B cell (primary cell): ENCODE data around the gene ABTB2. TPM values are rescaled to one million over a fixed set of nuclear protein-coding genes. Genes with fewer than 3 reads are reported as not detected.

Experiments used
- ATAC-seq: fragments of 200-7000 bp; cut with Tn5 transposase; one replicate; pipeline ENCODE4 v1.10.0; 2021; ENCODE audit warnings: low read depth, mild to moderate bottlenecking, moderate number of reproducible peaks, moderate library complexity
- CTCF ChIA-PET: fragments of 350-600 bp; sonication (Branson Sonifier 250); formaldehyde crosslinking; loops from one replicate; lab custom pipeline; 2021; ENCODE audit warnings: antibody characterized with exemption, inconsistent platforms; lab: Charles Lee
- POLR2A ChIA-PET: fragments of 350-600 bp; sonication (Branson Sonifier 250); formaldehyde crosslinking; loops from one replicate; lab custom pipeline; 2021; ENCODE audit warnings: antibody characterized with exemption; lab: Charles Lee
- DNase-seq: peaks from one replicate; pipeline ENCODE4 v3.0.0; 2013
- H2AFZ ChIP-seq: 2 replicates; pipeline ENCODE4 v1.6.1; 2012; ENCODE audit warnings: mild to moderate bottlenecking, low read depth, low read length; ENCODE audit not compliant: insufficient read depth, poor library complexity, severe bottlenecking
- H3K27ac ChIP-seq, 2 donors: 1 replicate in 1 of 2; 2 replicates in 1 of 2; pipeline ENCODE4 v1.5.1; 2012 to 2013; ENCODE audit warnings: low read length in 2 of 2, mild to moderate bottlenecking in 2 of 2, moderate library complexity in 1 of 2
- H3K27me3 ChIP-seq, 4 experiments: fragments of 200-600 bp in 1 of 4; sonication (generic) in 1 of 4; replicated peaks in 1 of 4; 1 replicate in 2 of 4; 2 replicates in 2 of 4; pipeline versions ENCODE4 v1.6.1 to v1.7.0; 2013 to 2016; ENCODE audit warnings: low read length in 3 of 4, mild to moderate bottlenecking in 2 of 4, mixed read lengths in 1 of 4, moderate library complexity in 1 of 4; ENCODE audit not compliant: insufficient read depth in 4 of 4, control insufficient read depth in 3 of 4; ENCODE audit errors: control extremely low read depth in 1 of 4
- H3K36me3 ChIP-seq, 2 experiments: replicated peaks in 1 of 2; 1 replicate in 1 of 2; 2 replicates in 1 of 2; pipeline versions ENCODE4 v1.6.1 to v1.7.1; 2013; ENCODE audit warnings: low read length in 1 of 2; ENCODE audit not compliant: insufficient read depth in 2 of 2, control insufficient read depth in 1 of 2; ENCODE audit errors: control extremely low read depth in 1 of 2, extremely low read depth in 1 of 2
- H3K4me1 ChIP-seq, 2 donors: fragments of 200-600 bp in 1 of 2; sonication (generic) in 1 of 2; 1 replicate in 1 of 2; 2 replicates in 1 of 2; pipeline versions ENCODE4 v1.5.1 to v1.6.1; 2013 to 2017; ENCODE audit warnings: low read length in 2 of 2; ENCODE audit not compliant: control insufficient read depth in 2 of 2, insufficient read depth in 2 of 2
- H3K4me2 ChIP-seq: replicated peaks from 2 replicates; pipeline ENCODE3; 2012; ENCODE audit warnings: mild to moderate bottlenecking, low read depth, low read length; ENCODE audit not compliant: poor library complexity, severe bottlenecking
- H3K4me3 ChIP-seq, 5 experiments: fragments of 200-600 bp in 1 of 5; sonication (generic) in 1 of 5; 1 replicate in 3 of 5; 2 replicates in 2 of 5; pipeline versions ENCODE4 v1.5.1 to v1.7.0; 2011 to 2016; ENCODE audit warnings: low read length in 4 of 5, mild to moderate bottlenecking in 4 of 5, low read depth in 2 of 5, control low read depth in 1 of 5, moderate library complexity in 1 of 5; ENCODE audit not compliant: insufficient read depth in 1 of 5; ENCODE audit errors: control extremely low read depth in 1 of 5, extremely low read depth in 1 of 5
- H3K79me2 ChIP-seq: fragments of 200-600 bp; sonication (generic); one replicate; pipeline ENCODE4 v1.6.0; 2016; ENCODE audit warnings: low read length; ENCODE audit not compliant: control insufficient read depth, insufficient read depth
- H3K9ac ChIP-seq: fragments of 200-600 bp; sonication (generic); 2 replicates; pipeline ENCODE4 v1.6.1; 2017; ENCODE audit warnings: mild to moderate bottlenecking, low read length, moderate library complexity
- H3K9me3 ChIP-seq, 3 donors: one replicate each; pipeline versions ENCODE4 v1.6.1 to v1.7.1; 2013; ENCODE audit warnings: low read length in 2 of 3; ENCODE audit not compliant: control insufficient read depth in 2 of 3, insufficient read depth in 1 of 3; ENCODE audit errors: control extremely low read depth in 1 of 3
- H4K20me1 ChIP-seq: 2 replicates; pipeline ENCODE4 v1.6.0; 2012; ENCODE audit warnings: mild to moderate bottlenecking, low read length; ENCODE audit not compliant: insufficient read depth, control insufficient read depth, poor library complexity, severe bottlenecking
- H3K27ac Mint-ChIP-seq: one replicate; pipeline ENCODE4 v1.8.0; 2021; ENCODE audit warnings: mixed read lengths
- H3K27me3 Mint-ChIP-seq: one replicate; pipeline ENCODE4 v1.8.0; 2021; ENCODE audit warnings: mixed read lengths
- H3K4me1 Mint-ChIP-seq: one replicate; pipeline ENCODE4 v1.8.0; 2021; ENCODE audit warnings: mixed read lengths
- H3K4me3 Mint-ChIP-seq: one replicate; pipeline ENCODE4 v1.8.0; 2021; ENCODE audit warnings: mixed read lengths
- H3K9me3 Mint-ChIP-seq: one replicate; pipeline ENCODE4 v1.8.0; 2022; ENCODE audit warnings: mixed read lengths; ENCODE audit not compliant: insufficient read depth
- EZH2 ChIP-seq: IDR thresholded peaks from 2 replicates; pipeline ENCODE4 v1.6.1; 2012; ENCODE audit warnings: borderline replicate concordance, low read depth, mild to moderate bottlenecking, moderate library complexity, low read length; ENCODE audit not compliant: insufficient read depth, poor library complexity, severe bottlenecking
- WGBS: methylation state at CpG from one replicate; pipeline ENCODE4 v1.1.5; 2013; ENCODE audit warnings: missing lambda C conversion rate; ENCODE audit not compliant: insufficient coverage; 5-methylcytosine and 5-hydroxymethylcytosine counted together
- intact Hi-C: fragments of 100-400 bp; cut with micrococcal nuclease; formaldehyde crosslinking; loops from one replicate; pipeline ENCODE4 v1.10.0; 2022
- polyA plus RNA-seq: library from polyadenylated mRNA; depleted of rRNA; stranded (reverse); fragments of >200 nt; gene quantifications from 2 replicates; pipeline ENCODE4 v1.2.3, GENCODE V29; 2012
- total RNA-seq, 2 donors: library from RNA; stranded (reverse); fragments of 120-200 nt in 1 of 2; gene quantifications; 1 replicate in 1 of 2; 2 replicates in 1 of 2; pipeline versions ENCODE4 v1.2.3 to v1.2.4, GENCODE V29; 2013 to 2022
- TF ChIP-seq, protein P1 (sequence below): fragments of 200-600 bp; IDR thresholded peaks from one replicate; pipeline ENCODE4 v1.8.0; 2022; ENCODE audit warnings: antibody characterized with exemption, mild to moderate bottlenecking

Gene ABTB2
- total and polyA plus RNA-seq, 2 donors (not counting 1 experiment from before 2014, with no cell fraction given), result 0.30 to 5.9 TPM

DNA sequence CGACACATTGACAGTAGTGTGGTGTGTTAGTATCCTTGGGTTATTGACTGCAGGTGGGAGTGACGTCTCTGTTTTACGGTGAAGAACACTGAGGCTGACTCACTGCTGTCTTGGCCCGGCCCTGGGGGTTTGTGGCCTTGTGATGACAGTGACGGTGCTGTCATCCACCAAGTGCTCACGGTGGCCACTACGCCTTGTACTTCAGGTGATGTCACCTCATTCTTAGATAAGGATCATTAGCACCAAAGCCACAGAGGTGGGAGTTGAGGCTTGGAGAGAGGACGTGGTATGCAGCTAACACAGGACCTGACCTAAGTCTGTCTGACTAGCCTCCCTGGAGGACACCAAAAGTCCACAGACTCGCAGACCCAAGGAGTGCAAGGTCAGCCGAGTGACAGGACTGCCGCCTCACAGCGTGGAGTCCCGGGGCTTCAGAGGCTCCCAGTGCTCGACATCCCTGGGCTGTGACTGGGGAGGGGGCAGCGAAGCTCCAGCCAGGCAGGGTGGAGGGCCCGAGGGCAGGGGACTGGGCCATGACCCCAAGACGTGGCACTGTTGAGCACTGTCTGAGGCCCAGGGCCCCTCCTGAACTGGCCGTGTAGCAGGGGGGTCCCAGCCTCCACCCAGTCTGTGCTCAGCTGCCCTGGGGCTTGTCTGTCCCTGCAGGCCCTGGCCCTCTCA, 195.9 kb downstream of the ABTB2 start:
- Mint-ChIP-seq H3K9me3 (no peaks in the 10 kb centered on the region), H3K27ac (no peak overlapping the region), H3K4me1 (no peaks in the 10 kb centered on the region), H3K27me3 (no peaks in the 10 kb centered on the region), H3K4me3 (no peak overlapping the region)
- H3K27me3 ChIP-seq, result no peaks in the 10 kb centered on the region
- H3K27ac ChIP-seq, result no peak overlapping the region
- H3K4me1 ChIP-seq, result no peaks in the 10 kb centered on the region
- WGBS, result 84% methylated on average over 15 of the region's 18 CpGs
- H3K79me2 ChIP-seq, result no peaks in the 10 kb centered on the region
- no peak for DNase-seq
- CTCF ChIA-PET, result no interaction called here
- POLR2A ChIA-PET, result no interaction called here
- H3K9ac ChIP-seq, result no peak overlapping the region
- peak; percentile 65 for ATAC-seq
- intact Hi-C loops, result no loop called here
- no peaks in the 10 kb centered on the region for H3K9me3 ChIP-seq
- no peak overlapping the region for H2AFZ ChIP-seq
- no peaks in the 10 kb centered on the region for H4K20me1 ChIP-seq
- H3K4me2 ChIP-seq, result no peak overlapping the region
- H3K4me3 ChIP-seq, result no peak overlapping the region
- TF ChIP-seq, protein P1, sequence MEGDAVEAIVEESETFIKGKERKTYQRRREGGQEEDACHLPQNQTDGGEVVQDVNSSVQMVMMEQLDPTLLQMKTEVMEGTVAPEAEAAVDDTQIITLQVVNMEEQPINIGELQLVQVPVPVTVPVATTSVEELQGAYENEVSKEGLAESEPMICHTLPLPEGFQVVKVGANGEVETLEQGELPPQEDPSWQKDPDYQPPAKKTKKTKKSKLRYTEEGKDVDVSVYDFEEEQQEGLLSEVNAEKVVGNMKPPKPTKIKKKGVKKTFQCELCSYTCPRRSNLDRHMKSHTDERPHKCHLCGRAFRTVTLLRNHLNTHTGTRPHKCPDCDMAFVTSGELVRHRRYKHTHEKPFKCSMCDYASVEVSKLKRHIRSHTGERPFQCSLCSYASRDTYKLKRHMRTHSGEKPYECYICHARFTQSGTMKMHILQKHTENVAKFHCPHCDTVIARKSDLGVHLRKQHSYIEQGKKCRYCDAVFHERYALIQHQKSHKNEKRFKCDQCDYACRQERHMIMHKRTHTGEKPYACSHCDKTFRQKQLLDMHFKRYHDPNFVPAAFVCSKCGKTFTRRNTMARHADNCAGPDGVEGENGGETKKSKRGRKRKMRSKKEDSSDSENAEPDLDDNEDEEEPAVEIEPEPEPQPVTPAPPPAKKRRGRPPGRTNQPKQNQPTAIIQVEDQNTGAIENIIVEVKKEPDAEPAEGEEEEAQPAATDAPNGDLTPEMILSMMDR, result no peak
- no peak for TF ChIP-seq EZH2
- H3K36me3 ChIP-seq, result no peaks in the 10 kb centered on the region

DNA sequence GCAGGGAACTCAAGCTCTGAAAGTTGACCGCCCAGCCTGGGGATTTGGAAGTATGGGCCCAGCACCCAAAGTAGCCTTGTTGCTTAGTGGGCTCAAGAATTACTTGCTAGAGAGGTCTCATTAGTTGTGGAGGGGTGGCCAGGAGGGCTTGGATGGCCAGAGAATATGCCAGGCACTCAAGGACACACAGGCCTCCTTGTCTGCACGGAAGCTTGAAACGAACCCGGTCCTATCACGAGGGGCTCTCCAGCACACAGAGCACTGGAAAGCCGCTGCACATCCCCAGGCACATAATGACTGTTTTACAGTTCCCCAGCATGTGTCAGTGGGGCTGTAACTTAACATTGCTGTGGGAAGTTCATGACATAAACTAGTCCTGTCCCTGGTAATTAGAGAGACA, 196.4 kb downstream of the ABTB2 start:
- H3K9me3 Mint-ChIP-seq, result no peaks in the 10 kb centered on the region
- no peak overlapping the region for H3K27ac Mint-ChIP-seq
- intact Hi-C loops, result no loop called here
- 92% methylated on average over 5 of the region's 6 CpGs for WGBS
- Histone ChIP-seq H2AFZ (no peak overlapping the region), H4K20me1 (no peaks in the 10 kb centered on the region), H3K4me3 (no peak overlapping the region), H3K9ac (no peak overlapping the region), H3K4me1 (no peaks in the 10 kb centered on the region), H3K27ac (no peak overlapping the region), H3K79me2 (no peaks in the 10 kb centered on the region), H3K27me3 (no peaks in the 10 kb centered on the region), H3K4me2 (no peak overlapping the region), H3K9me3 (no peaks in the 10 kb centered on the region), H3K36me3 (no peaks in the 10 kb centered on the region)
- ChIA-PET CTCF (no interaction called here), POLR2A (no interaction called here)
- DNase-seq (no peak), ATAC-seq (no peak)
- TF ChIP-seq, protein P1, result no peak
- TF ChIP-seq EZH2, result no peak
- no peak overlapping the region for H3K4me3 Mint-ChIP-seq
- no peaks in the 10 kb centered on the region for H3K27me3 Mint-ChIP-seq
- no peaks in the 10 kb centered on the region for H3K4me1 Mint-ChIP-seq
